ENCODE measurements around the gene CNPY1.

- TF ChIP-seq BRCA1 (IDR thresholded peaks at IDR 0.05; ENCODE audit: low read depth, low read length) (no peak), KDM1A (IDR thresholded peaks at IDR 0.05; ENCODE audit: borderline replicate concordance, low read length) (no peak), RAD21 (IDR thresholded peaks at IDR 0.05 in 1 of 2, conservative IDR thresholded peaks at IDR 0.05 in 1 of 2; ENCODE audit: low read depth in 2 of 2, low read length in 2 of 2) (no peak), POLR2A (IDR thresholded peaks at IDR 0.05; ENCODE audit: control extremely low read depth in 1 of 2, low read depth in 2 of 2, low read length in 2 of 2) (no peak), SP1 (IDR thresholded peaks at IDR 0.05; ENCODE audit: low read depth, low read length) (no peak), MAX (IDR thresholded peaks at IDR 0.05) (no peak), CBX5 (IDR thresholded peaks at IDR 0.05; ENCODE audit: low read depth, low read length) (no peak), NRF1 (IDR thresholded peaks at IDR 0.05; ENCODE audit: low read depth, low read length) (no peak), CEBPB (IDR thresholded peaks at IDR 0.05; ENCODE audit: low read depth, low read length) (no peak)
- TF ChIP-seq, protein P1, sequence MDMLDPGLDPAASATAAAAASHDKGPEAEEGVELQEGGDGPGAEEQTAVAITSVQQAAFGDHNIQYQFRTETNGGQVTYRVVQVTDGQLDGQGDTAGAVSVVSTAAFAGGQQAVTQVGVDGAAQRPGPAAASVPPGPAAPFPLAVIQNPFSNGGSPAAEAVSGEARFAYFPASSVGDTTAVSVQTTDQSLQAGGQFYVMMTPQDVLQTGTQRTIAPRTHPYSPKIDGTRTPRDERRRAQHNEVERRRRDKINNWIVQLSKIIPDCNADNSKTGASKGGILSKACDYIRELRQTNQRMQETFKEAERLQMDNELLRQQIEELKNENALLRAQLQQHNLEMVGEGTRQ (IDR thresholded peaks at IDR 0.05; ENCODE audit: low read length): no peak
- TF ChIP-seq, protein P2, sequence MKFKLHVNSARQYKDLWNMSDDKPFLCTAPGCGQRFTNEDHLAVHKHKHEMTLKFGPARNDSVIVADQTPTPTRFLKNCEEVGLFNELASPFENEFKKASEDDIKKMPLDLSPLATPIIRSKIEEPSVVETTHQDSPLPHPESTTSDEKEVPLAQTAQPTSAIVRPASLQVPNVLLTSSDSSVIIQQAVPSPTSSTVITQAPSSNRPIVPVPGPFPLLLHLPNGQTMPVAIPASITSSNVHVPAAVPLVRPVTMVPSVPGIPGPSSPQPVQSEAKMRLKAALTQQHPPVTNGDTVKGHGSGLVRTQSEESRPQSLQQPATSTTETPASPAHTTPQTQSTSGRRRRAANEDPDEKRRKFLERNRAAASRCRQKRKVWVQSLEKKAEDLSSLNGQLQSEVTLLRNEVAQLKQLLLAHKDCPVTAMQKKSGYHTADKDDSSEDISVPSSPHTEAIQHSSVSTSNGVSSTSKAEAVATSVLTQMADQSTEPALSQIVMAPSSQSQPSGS (IDR thresholded peaks at IDR 0.05; ENCODE audit: low read length): no peak
Measured at GRCh38 chr7:155589001-155589980, 42.9 kb upstream of the CNPY1 start.

All from H1 (cell line).